HepG2 (cell line): Measurements from ENCODE around the gene PGS1. TPM values are rescaled to one million over a fixed set of nuclear protein-coding genes. Genes with fewer than 3 reads are reported as not detected.

ENCODE experiments used
- ATAC-seq: fragments of 200-7000 bp; cut with Tn5 transposase; 3 replicates; pipeline ENCODE4 v1.9.1; 2020; ENCODE audit warnings: mild to moderate bottlenecking, moderate library complexity
- BruUV-seq: library from RNA; stranded (reverse); fragments of 400-500 nt; replicated peaks from 2 replicates; lab custom pipeline; 2021; lab: Mats Ljungman, UMichigan
- CTCF ChIA-PET: fragments of 300-600 bp; formaldehyde crosslinking; extraction: SDS; loops from one replicate; lab custom pipeline; 2021; ENCODE audit warnings: low total read pairs, inconsistent platforms, low intra/inter-chr PET ratio; lab: Yijun Ruan, JAX
- POLR2A ChIA-PET: fragments of 350-600 bp; sonication (Branson Sonifier 250); formaldehyde crosslinking; loops from one replicate; lab custom pipeline; 2020; ENCODE audit warnings: antibody characterized with exemption, inconsistent platforms; lab: Yijun Ruan, JAX
- DNase-seq: peaks from one replicate; pipeline ENCODE4 v3.0.0-alpha.2; 2015; ENCODE audit warnings: low spot score
- FAIRE-seq: peaks from 3 replicates; lab custom pipeline; 2011; peaks lifted over from hg19 to GRCh38; lab: Jason Lieb, UNC
- H2AFZ ChIP-seq: one replicate; pipeline ENCODE4 v1.6.1; 2011; ENCODE audit warnings: low read length, inconsistent platforms
- H3K27ac ChIP-seq: fragments of 300-600 bp; 3 replicates; pipeline ENCODE4 v1.8.0; 2011; ENCODE audit warnings: mixed run types, mild to moderate bottlenecking, mixed read lengths, low read length, inconsistent platforms; ENCODE audit not compliant: insufficient read depth; ENCODE audit errors: extremely low read length
- H3K27me3 ChIP-seq, 2 experiments: fragments of 200-600 bp in 1 of 2; 2 replicates in 1 of 2; 3 replicates in 1 of 2; pipeline versions ENCODE4 v1.6.0 to v1.8.0; 2011; ENCODE audit warnings: low read length in 2 of 2, mild to moderate bottlenecking in 2 of 2, moderate library complexity in 2 of 2, inconsistent platforms in 1 of 2; ENCODE audit not compliant: insufficient read depth in 2 of 2, control insufficient read depth in 1 of 2
- H3K36me3 ChIP-seq, 2 experiments: fragments of 200-600 bp in 1 of 2; replicated peaks in 1 of 2; 2 replicates in 1 of 2; 3 replicates in 1 of 2; pipeline versions ENCODE4 v1.5.1 to v1.8.0; 2011; ENCODE audit warnings: low read length in 2 of 2, inconsistent platforms in 1 of 2; ENCODE audit not compliant: insufficient read depth in 2 of 2, control insufficient read depth in 1 of 2
- H3K4me1 ChIP-seq: 2 replicates; pipeline ENCODE4 v1.5.1; 2012; ENCODE audit warnings: low read length, inconsistent platforms; ENCODE audit not compliant: insufficient read depth
- H3K4me2 ChIP-seq: 2 replicates; pipeline ENCODE4 v1.6.0; 2011; ENCODE audit warnings: low read depth, low read length, inconsistent platforms
- H3K4me3 ChIP-seq, 3 experiments: fragments of 200-600 bp in 1 of 3; sonication (generic), shearing (Covaris generic) in 1 of 3; replicated peaks in 1 of 3; 2 replicates each; pipeline ENCODE4 v1.5.1; 2011 to 2016; ENCODE audit warnings: low read length in 3 of 3, inconsistent platforms in 2 of 3, low read depth in 2 of 3, mild to moderate bottlenecking in 2 of 3, control low read depth in 1 of 3, mixed read lengths in 1 of 3; ENCODE audit not compliant: insufficient read depth in 1 of 3
- H3K79me2 ChIP-seq: one replicate; pipeline ENCODE4 v1.6.1; 2011; ENCODE audit warnings: low read length, inconsistent platforms; ENCODE audit not compliant: insufficient read depth
- H3K9ac ChIP-seq: 2 replicates; pipeline ENCODE4 v1.6.0; 2011; ENCODE audit warnings: mild to moderate bottlenecking, low read depth, low read length, inconsistent platforms; ENCODE audit not compliant: insufficient read depth
- H3K9me3 ChIP-seq: 2 replicates; pipeline ENCODE4 v1.5.1; 2012; ENCODE audit warnings: mild to moderate bottlenecking, low read length
- H4K20me1 ChIP-seq: 2 replicates; pipeline ENCODE4 v1.6.0; 2011; ENCODE audit warnings: inconsistent platforms, mild to moderate bottlenecking, low read length, moderate library complexity; ENCODE audit not compliant: insufficient read depth
- KDM1A ChIP-seq: IDR thresholded peaks from 2 replicates; pipeline ENCODE4 v1.6.1; 2016; ENCODE audit warnings: missing compliant biosample characterization
- KLF15 ChIP-seq: sonication (generic); formaldehyde crosslinking; IDR thresholded peaks from 2 replicates; pipeline ENCODE4 v1.8.1; 2023; ENCODE audit warnings: borderline replicate concordance, mild to moderate bottlenecking, inconsistent platforms, missing genetic modification reagents, mixed read lengths
- NR0B2 ChIP-seq: sonication (generic); formaldehyde crosslinking; IDR thresholded peaks from 2 replicates; pipeline ENCODE4 v1.4.0; 2020; ENCODE audit warnings: mild to moderate bottlenecking, missing genetic modification reagents
- SKIL ChIP-seq: sonication (generic); formaldehyde crosslinking; IDR thresholded peaks from 2 replicates; pipeline ENCODE4 v1.8.0; 2022; ENCODE audit warnings: missing genetic modification reagents, mild to moderate bottlenecking, moderate library complexity, borderline replicate concordance
- TEAD3 ChIP-seq: optimal IDR thresholded peaks from 2 replicates; pipeline ENCODE3; 2016; ENCODE audit warnings: borderline replicate concordance
- YEATS2 ChIP-seq: sonication (generic); formaldehyde crosslinking; IDR thresholded peaks from 2 replicates; pipeline ENCODE4 v1.4.0; 2020; ENCODE audit warnings: missing genetic modification reagents, borderline replicate concordance
- ZBTB33 ChIP-seq: sonication (generic); formaldehyde crosslinking; IDR thresholded peaks from 2 replicates; pipeline ENCODE4 v1.4.0; 2020; ENCODE audit warnings: missing genetic modification reagents
- ZKSCAN5 ChIP-seq: sonication (generic); formaldehyde crosslinking; IDR thresholded peaks from 2 replicates; pipeline ENCODE4 v1.5.1; 2020; ENCODE audit warnings: mild to moderate bottlenecking, missing genetic modification reagents
- ZNF784 ChIP-seq: sonication (generic); formaldehyde crosslinking; IDR thresholded peaks from 2 replicates; pipeline ENCODE4 v1.5.1; 2020; ENCODE audit warnings: missing genetic modification reagents, mild to moderate bottlenecking, borderline replicate concordance
- WGBS: methylation state at CpG from one replicate; pipeline ENCODE4 v1.1.6; 2017; ENCODE audit warnings: low lambda C conversion rate; 5-methylcytosine and 5-hydroxymethylcytosine counted together
- in situ Hi-C: cut with HindIII; loops from 2 replicates; pipeline ENCODE4 v1.10.0; 2017; ENCODE audit warnings: low pct_unique_long_range_greater_than_20kb; ENCODE audit not compliant: extremely low pct_ligation_motif_present
- intact Hi-C: fragments of 100-400 bp; cut with micrococcal nuclease; formaldehyde crosslinking; loops from one replicate; pipeline ENCODE4 v1.10.0; 2022; ENCODE audit not compliant: unreplicated experiment
- polyA plus RNA-seq, 8 experiments: library from polyadenylated mRNA; depleted of rRNA in 3 of 8; stranded (reverse) in 7 of 8; unstranded in 1 of 8; fragments of >200 nt; fragmentation: Illumina TruSeq in 4 of 8; extraction: Trizol in 4 of 8; gene quantifications; 2 replicates each; pipeline versions ENCODE4 v1.2.1 to v1.2.3, GENCODE V29; 2011 to 2016; ENCODE audit warnings: low read depth in 4 of 8, missing spikeins in 1 of 8, mixed read lengths in 1 of 8; ENCODE audit not compliant: insufficient read depth in 1 of 8
- total RNA-seq, 5 experiments: library from RNA; depleted of rRNA; stranded (reverse); fragments of >200 nt; fragmentation: Illumina TruSeq; extraction: Trizol; gene quantifications; 2 replicates each; pipeline ENCODE4 v1.2.3, GENCODE V29; 2016; ENCODE audit warnings: low read depth in 1 of 5

PGS1 gene
- total and polyA plus RNA-seq, 2 of the 13 experiments (the other 11 are each of a cell fraction or from before 2014, with no cell fraction given), result 25.9 to 31.5 TPM

- TF ChIP-seq TEAD3 (CRISPR knock-in tag), result peak; percentile 54
- TF ChIP-seq KLF15 (CRISPR knock-in tag), result no peak
- TF ChIP-seq ZNF784, result no peak
- no peak for TF ChIP-seq SKIL (CRISPR knock-in tag)
- TF ChIP-seq KDM1A (CRISPR knock-in tag), result no peak
- no peak for TF ChIP-seq YEATS2 (CRISPR knock-in tag)
- TF ChIP-seq, all 625 proteins: peak for 4
Measured at GRCh38 chr17:78357672-78358537, 20.5 kb upstream of the PGS1 start (continued).

- FAIRE-seq (no peak), DNase-seq (no peak), ATAC-seq (no peak)
- intact Hi-C loops, result no loop called here
- Histone ChIP-seq H3K79me2 (no peaks in the 10 kb centered on the region), H2AFZ (no peak overlapping the region), H4K20me1 (peaks cover 21% of the 10 kb centered on the region; the same call in 1 of the 2 replicates), H3K4me3 (peak overlapping the region; percentile 57 to 87 (median 61); a peak in 3 of 6 replicates), H3K4me2 (peak overlapping the region; percentile 85), H3K27me3 (peaks cover 2 to 55% of the 10 kb centered on the region in 2 experiments; a peak in 4 of 5 replicates), H3K27ac (no peak overlapping the region), H3K9ac (peak overlapping the region; percentile 80; the same call in 1 of the 2 replicates), H3K4me1 (peaks cover 61% of the 10 kb centered on the region), H3K36me3 (no peaks in the 10 kb centered on the region; a peak in 1 of 5 replicates), H3K9me3 (no peaks in the 10 kb centered on the region)
- TF ChIP-seq NR0B2 (CRISPR knock-in tag) (0 out of 2 replicates have a peak, but pooled peaks have one; percentile 13), ZBTB33 (peak; percentile 25; the same call in 1 of the 2 replicates), ZKSCAN5 (CRISPR knock-in tag) (no peak)
- CTCF ChIA-PET, result no interaction called here
- BruUV-seq, result no TSS peak
- in situ Hi-C loops, result no loop called here
- POLR2A ChIA-PET, result interaction anchor here (1.0 to 2.4 kb wide), 5 partner anchors 16 to 63 kb away, joined by 3 to 40 read pairs (median 4); partner anchors contain the start of gene PGS1
- WGBS, result 94% methylated on average over 63 of the region's 72 CpGs
Measured at GRCh38 chr17:78358538-78359320, 19.7 kb upstream of the PGS1 start.
